ENCODE measurements around the gene WNT5A.

WNT5A gene

GRCh38 chr3:55518451-55518850 is 31.3 kb upstream of the WNT5A start:
- no peak overlapping the region for H3K4me3 ChIP-seq (replicated peaks; ENCODE audit: low read depth, low read length)
- no peak for TF ChIP-seq CTCF (IDR thresholded peaks at IDR 0.05; ENCODE audit: low read depth, low read length, missing control alignments)
- no peak for DNase-seq (ENCODE audit: extremely low read depth, low read depth)

DNA sequence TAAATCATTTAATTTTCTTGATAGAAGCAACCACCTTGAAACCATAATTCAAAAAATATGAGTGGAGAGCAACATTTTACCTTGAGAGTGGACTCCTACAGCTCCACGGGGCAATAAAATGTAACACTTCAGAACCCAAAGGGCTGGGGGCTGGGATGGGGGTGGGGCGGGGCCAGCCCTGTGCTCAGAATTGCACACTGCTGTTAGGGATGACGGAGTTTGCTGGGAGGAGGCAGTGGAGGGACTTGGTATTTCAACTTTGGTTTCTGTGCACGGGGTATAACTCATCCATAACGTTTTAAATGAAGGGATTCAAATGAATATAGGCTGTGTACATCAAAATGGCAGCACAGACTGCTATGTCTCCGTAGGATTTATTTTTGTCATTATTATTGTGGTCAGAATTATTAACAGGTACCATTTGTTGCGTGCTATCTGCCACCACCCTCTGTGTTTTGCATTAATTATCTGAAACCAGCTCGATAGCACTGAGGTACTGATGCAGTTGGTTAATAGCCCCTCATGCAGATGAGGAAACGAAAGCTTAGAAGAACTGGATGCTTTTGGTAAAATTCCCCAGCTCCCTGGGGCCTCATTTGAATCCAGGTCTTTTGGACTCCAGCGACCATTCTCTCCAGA is 29.4 kb upstream of the WNT5A start:
- TF ChIP-seq CTCF (IDR thresholded peaks at IDR 0.05; ENCODE audit: low read depth, low read length, missing control alignments) = no peak
- no peak for DNase-seq (ENCODE audit: extremely low read depth, low read depth)
- no peak overlapping the region for H3K4me3 ChIP-seq (replicated peaks; ENCODE audit: low read depth, low read length)

- TF ChIP-seq CTCF (IDR thresholded peaks at IDR 0.05; ENCODE audit: low read depth, low read length, missing control alignments) = no peak
- DNase-seq (ENCODE audit: extremely low read depth, low read depth) = no peak
Observed at GRCh38 chr3:55515550-55516246, 28.6 kb upstream of the WNT5A start.

DNA sequence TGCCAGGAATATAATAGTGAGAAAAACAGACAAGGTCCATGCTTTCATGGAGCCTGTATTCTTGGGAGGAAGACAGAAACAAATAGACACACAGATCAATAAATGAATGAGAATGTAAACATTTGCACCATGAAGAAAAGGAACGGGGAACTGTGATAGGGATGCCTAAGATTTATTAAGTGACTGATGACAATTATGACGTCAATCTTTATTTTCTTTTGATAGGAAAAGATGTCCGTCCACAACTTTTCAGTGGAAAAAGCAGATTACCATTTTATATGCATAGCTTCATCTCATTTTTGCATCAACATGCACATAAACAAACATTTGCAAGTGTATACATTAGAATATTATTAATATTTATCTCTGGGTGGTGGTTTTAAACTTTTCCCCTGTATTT is 27.9 kb upstream of the WNT5A start:
- H3K4me3 ChIP-seq (replicated peaks; ENCODE audit: low read depth, low read length) = no peak overlapping the region
- no peak for TF ChIP-seq CTCF (IDR thresholded peaks at IDR 0.05; ENCODE audit: low read depth, low read length, missing control alignments)
- no peak for DNase-seq (ENCODE audit: extremely low read depth, low read depth)

More at GRCh38 chr3:55515550-55516246, 28.6 kb upstream of the WNT5A start:
- H3K4me3 ChIP-seq (replicated peaks; ENCODE audit: low read depth, low read length) = no peak overlapping the region

DNA sequence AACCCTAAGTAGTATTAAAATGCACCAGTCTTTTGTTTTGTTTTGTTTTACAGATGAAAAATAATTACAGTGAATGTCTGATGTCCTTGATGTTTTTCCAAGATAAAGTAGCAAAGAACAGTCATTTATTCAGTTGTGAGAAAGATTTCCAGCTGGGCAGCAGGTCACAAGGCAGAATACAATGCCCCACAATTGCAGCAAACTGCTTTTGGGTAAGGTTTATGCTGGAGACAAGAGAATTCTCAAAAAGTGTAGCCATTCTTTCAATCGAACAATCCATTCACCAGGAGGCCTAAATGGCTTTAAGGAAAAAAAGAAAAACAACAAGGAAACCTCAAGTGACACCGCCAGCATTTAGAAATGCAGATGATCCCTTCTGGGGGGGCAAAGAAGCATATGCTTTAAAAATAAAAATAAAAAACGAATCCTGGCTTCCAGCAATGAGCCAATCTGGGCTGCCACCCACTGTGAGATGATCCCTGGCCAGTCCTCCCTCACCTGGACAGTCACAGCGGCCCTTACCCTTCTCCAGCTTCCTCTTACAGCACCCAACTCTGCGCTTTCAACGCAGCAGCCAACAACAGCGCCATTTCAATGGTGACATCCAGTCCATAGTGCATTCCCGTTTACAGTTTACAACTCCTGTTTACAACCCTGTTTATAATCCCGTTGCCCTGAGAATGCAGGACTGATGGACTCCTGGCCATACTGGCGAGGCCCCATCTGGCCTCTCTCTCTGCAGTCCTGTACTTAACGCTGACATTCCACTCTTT is 25.7 kb upstream of the WNT5A start:
- no peak overlapping the region for H3K4me3 ChIP-seq (replicated peaks; ENCODE audit: low read depth, low read length)
- DNase-seq (ENCODE audit: extremely low read depth, low read depth) = no peak
- no peak for TF ChIP-seq CTCF (IDR thresholded peaks at IDR 0.05; ENCODE audit: low read depth, low read length, missing control alignments)

GRCh38 chr3:55511895-55512570 is 24.9 kb upstream of the WNT5A start:
- TF ChIP-seq CTCF (IDR thresholded peaks at IDR 0.05; ENCODE audit: low read depth, low read length, missing control alignments) = no peak
- peak overlapping the region; percentile 13 for H3K4me3 ChIP-seq (replicated peaks; ENCODE audit: low read depth, low read length)
- DNase-seq (ENCODE audit: extremely low read depth, low read depth) = no peak
